Stomach (tissue), 9 donors: Measurements from ENCODE around the gene OLIG1. TPM values are rescaled to one million over a fixed set of nuclear protein-coding genes. Genes with fewer than 3 reads are reported as not detected.

Experiments used
- DNase-seq, 2 donors: peaks; one replicate each; pipeline versions ENCODE4 v3.0.0 to v3.0.0-alpha.2; 2013 to 2019
- H3K27ac ChIP-seq, 5 donors: fragments of 200-600 bp in 4 of 5; sonication (generic) in 4 of 5; one replicate each; pipeline ENCODE4 v1.5.1; 2013 to 2019; ENCODE audit warnings: mild to moderate bottlenecking in 1 of 5, moderate library complexity in 1 of 5
- H3K27me3 ChIP-seq, 3 donors: fragments of 200-600 bp; sonication (generic); one replicate each; pipeline ENCODE4 v1.5.1; 2017 to 2019; ENCODE audit warnings: mixed run types in 1 of 3
- H3K36me3 ChIP-seq, 4 donors: fragments of 200-600 bp; sonication (generic); 1 replicate in 3 of 4; 2 replicates in 1 of 4; pipeline ENCODE4 v1.5.1; 2016 to 2019
- H3K4me1 ChIP-seq, 4 donors: fragments of 200-600 bp; sonication (generic); one replicate each; pipeline ENCODE4 v1.5.1; 2016 to 2019
- H3K4me3 ChIP-seq, 4 donors: fragments of 200-600 bp; sonication (generic) in 3 of 4; one replicate each; pipeline ENCODE4 v1.5.1; 2016 to 2019; ENCODE audit warnings: mild to moderate bottlenecking in 1 of 4
- H3K9me3 ChIP-seq, 4 donors: fragments of 200-600 bp; sonication (generic); one replicate each; pipeline ENCODE4 v1.5.1; 2016 to 2019
- CTCF ChIP-seq, 7 experiments: fragments of 450-650 bp in 4 of 7; fragments of 200-600 bp in 3 of 7; sonication (generic) in 3 of 7; IDR thresholded peaks; one replicate each; pipeline ENCODE4 v1.5.1; 2016 to 2019; ENCODE audit warnings: antibody characterized with exemption in 7 of 7, control low read depth in 2 of 7, mild to moderate bottlenecking in 1 of 7
- EP300 ChIP-seq: sonication (generic); formaldehyde crosslinking; IDR thresholded peaks from one replicate; pipeline ENCODE4 v1.6.1; 2017; ENCODE audit warnings: antibody characterized with exemption
- POLR2A ChIP-seq, 4 donors: fragments of 450-650 bp; IDR thresholded peaks; one replicate each; pipeline ENCODE4 v1.6.1; 2016; ENCODE audit warnings: antibody characterized with exemption in 4 of 4, control low read depth in 2 of 4, mild to moderate bottlenecking in 1 of 4, moderate library complexity in 1 of 4
- POLR2AphosphoS5 ChIP-seq, 3 donors: sonication (generic); formaldehyde crosslinking; IDR thresholded peaks; one replicate each; pipeline ENCODE4 v1.6.1; 2016; ENCODE audit warnings: antibody characterized with exemption in 3 of 3
- WGBS, 5 donors: extraction: QIAGEN DNeasy Blood & Tissue Kit in 3 of 5; methylation state at CpG; one replicate each; pipeline versions ENCODE4 v1.1.5 to v1.1.7; 2013 to 2018; 5-methylcytosine and 5-hydroxymethylcytosine counted together
- intact Hi-C: fragments of 100-400 bp; cut with DNase I; formaldehyde crosslinking; loops from one replicate; pipeline ENCODE4 v1.15.1; 2023; ENCODE audit warnings: low total_unique reads
- polyA plus RNA-seq, 3 donors: library from polyadenylated mRNA; stranded (reverse); fragments of 200-250 nt; gene quantifications; one replicate each; pipeline ENCODE4 v1.2.3, GENCODE V29; 2013
- total RNA-seq, 5 donors: library from RNA; depleted of rRNA; stranded (reverse); fragments of >200 nt; gene quantifications; one replicate each; pipeline versions ENCODE4 v1.1.0 to v1.2.3, GENCODE V29; 2014 to 2016
- donor health status: healthy with polysubstance abuse.
- donor health status: Bipolar disorder and iron deficiency.
- donor health status: healthy.

Gene OLIG1
- total and polyA plus RNA-seq, 8 donors = not detected

GRCh38 chr21:33053951-33054350 lies 16.0 kb upstream of the OLIG1 start:
- Histone ChIP-seq H3K4me3 (no peak overlapping the region), H3K27ac (no peak overlapping the region), H3K27me3 (peaks cover 0 to 63% (median 0%) of the 10 kb centered on the region in 3 donors), H3K4me1 (no peaks in the 10 kb centered on the region), H3K9me3 (no peaks in the 10 kb centered on the region), H3K36me3 (no peaks in the 10 kb centered on the region)
- TF ChIP-seq POLR2A (IDR thresholded peaks at IDR 0.05) = no peak
- no peak for TF ChIP-seq CTCF (IDR thresholded peaks at IDR 0.05)
- TF ChIP-seq EP300 = no peak
- no peak for TF ChIP-seq POLR2AphosphoS5 (IDR thresholded peaks at IDR 0.05)
- no peak for DNase-seq
- intact Hi-C loops = no loop called here

- intact Hi-C loops = no loop called here
- TF ChIP-seq POLR2A (IDR thresholded peaks at IDR 0.05) (no peak), EP300 (no peak), POLR2AphosphoS5 (IDR thresholded peaks at IDR 0.05) (no peak)
Observed at GRCh38 chr21:33055991-33056390, 13.9 kb upstream of the OLIG1 start.

GRCh38 chr21:33057385-33057940 lies 12.5 kb upstream of the OLIG1 start:
- WGBS, 5 donors = 79 to 88% (median 86%) methylated on average over 11 of the region's 11 CpGs
- H3K27me3 ChIP-seq = peaks cover 0 to 65% (median 0%) of the 10 kb centered on the region in 3 donors
- no peaks in the 10 kb centered on the region for H3K4me1 ChIP-seq
- DNase-seq = no peak
- no peaks in the 10 kb centered on the region for H3K9me3 ChIP-seq
- intact Hi-C loops = no loop called here
- H3K27ac ChIP-seq = no peak overlapping the region
- TF ChIP-seq EP300 (no peak), POLR2A (IDR thresholded peaks at IDR 0.05) (no peak), CTCF (IDR thresholded peaks at IDR 0.05) (no peak)
- H3K4me3 ChIP-seq = no peak overlapping the region
- H3K36me3 ChIP-seq = no peaks in the 10 kb centered on the region

More at GRCh38 chr21:33055991-33056390, 13.9 kb upstream of the OLIG1 start:
- no peak overlapping the region for H3K27ac ChIP-seq
- no peaks in the 10 kb centered on the region for H3K9me3 ChIP-seq
- 58 to 75% (median 70%) methylated on average over 5 of the region's 5 CpGs for WGBS, 5 donors
- H3K27me3 ChIP-seq = peaks cover 0 to 65% (median 0%) of the 10 kb centered on the region in 3 donors
- DNase-seq = no peak
- H3K4me1 ChIP-seq = no peaks in the 10 kb centered on the region
- H3K4me3 ChIP-seq = no peak overlapping the region
- no peaks in the 10 kb centered on the region for H3K36me3 ChIP-seq

GRCh38 chr21:33058527-33058926 lies 11.4 kb upstream of the OLIG1 start:
- intact Hi-C loops = no loop called here
- Histone ChIP-seq H3K27me3 (peaks cover 0 to 70% (median 0%) of the 10 kb centered on the region in 3 donors), H3K27ac (no peak overlapping the region), H3K4me1 (no peaks in the 10 kb centered on the region), H3K4me3 (no peak overlapping the region), H3K9me3 (no peaks in the 10 kb centered on the region), H3K36me3 (no peaks in the 10 kb centered on the region)
- DNase-seq = no peak
- WGBS, 5 donors = 51 to 73% (median 65%) methylated on average over 6 of the region's 6 CpGs
- no peak for TF ChIP-seq POLR2AphosphoS5 (IDR thresholded peaks at IDR 0.05)

- Histone ChIP-seq H3K36me3 (no peaks in the 10 kb centered on the region), H3K4me1 (no peaks in the 10 kb centered on the region), H3K4me3 (no peak overlapping the region), H3K27me3 (peaks cover 0 to 71% (median 4%) of the 10 kb centered on the region in 3 donors), H3K9me3 (no peaks in the 10 kb centered on the region), H3K27ac (peak overlapping the region in 1 of 5 donors; percentile 12)
- no peak for TF ChIP-seq EP300
- TF ChIP-seq POLR2AphosphoS5 (IDR thresholded peaks at IDR 0.05) = no peak
- TF ChIP-seq CTCF (IDR thresholded peaks at IDR 0.05) = no peak
- TF ChIP-seq POLR2A (IDR thresholded peaks at IDR 0.05) = no peak
- 61 to 82% (median 80%) methylated on average over 6 of the region's 6 CpGs for WGBS, 5 donors
- DNase-seq = no peak
- intact Hi-C loops = no loop called here
Observed at GRCh38 chr21:33058957-33059356, 11.0 kb upstream of the OLIG1 start.
